ENCODE measurements around the gene MORN1.

Gene MORN1

DNA sequence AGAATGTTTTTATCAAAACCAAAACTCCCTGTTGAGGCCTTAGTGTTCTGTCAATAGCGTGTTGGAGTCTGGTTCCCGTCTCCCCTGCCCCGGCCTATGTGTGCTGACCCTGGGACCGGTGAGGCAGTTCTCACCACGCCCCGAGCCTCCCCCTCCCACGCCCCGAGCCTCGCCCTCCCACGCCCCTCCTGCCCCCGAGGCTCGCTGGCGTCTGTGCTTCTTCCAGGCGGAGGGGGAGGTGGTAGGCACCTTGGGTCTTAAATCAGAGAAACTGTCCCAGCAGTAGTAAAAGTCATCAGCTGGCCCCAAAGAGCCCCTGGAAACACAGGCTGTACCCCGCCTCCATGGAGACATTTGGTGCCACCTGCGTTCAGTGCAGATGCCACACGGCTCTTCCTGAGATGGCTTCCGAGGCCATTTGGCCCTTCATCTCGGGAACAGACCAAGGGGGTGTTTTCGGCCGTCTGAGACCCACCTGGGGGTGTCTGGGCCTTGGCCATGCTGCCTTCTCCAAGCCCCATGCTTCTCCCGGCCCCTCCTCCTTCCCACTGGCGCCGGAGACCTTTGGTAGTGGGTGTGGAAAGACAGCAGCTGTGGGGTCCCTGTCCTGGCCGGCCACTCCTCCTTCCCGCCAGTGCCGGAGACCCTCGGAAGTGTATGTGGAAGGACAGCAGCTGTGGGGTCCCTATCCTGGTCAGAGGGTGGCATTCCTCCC is 118.5 kb downstream of the MORN1 start:
- no peak for DNase-seq (ENCODE audit: low spot score)

DNA sequence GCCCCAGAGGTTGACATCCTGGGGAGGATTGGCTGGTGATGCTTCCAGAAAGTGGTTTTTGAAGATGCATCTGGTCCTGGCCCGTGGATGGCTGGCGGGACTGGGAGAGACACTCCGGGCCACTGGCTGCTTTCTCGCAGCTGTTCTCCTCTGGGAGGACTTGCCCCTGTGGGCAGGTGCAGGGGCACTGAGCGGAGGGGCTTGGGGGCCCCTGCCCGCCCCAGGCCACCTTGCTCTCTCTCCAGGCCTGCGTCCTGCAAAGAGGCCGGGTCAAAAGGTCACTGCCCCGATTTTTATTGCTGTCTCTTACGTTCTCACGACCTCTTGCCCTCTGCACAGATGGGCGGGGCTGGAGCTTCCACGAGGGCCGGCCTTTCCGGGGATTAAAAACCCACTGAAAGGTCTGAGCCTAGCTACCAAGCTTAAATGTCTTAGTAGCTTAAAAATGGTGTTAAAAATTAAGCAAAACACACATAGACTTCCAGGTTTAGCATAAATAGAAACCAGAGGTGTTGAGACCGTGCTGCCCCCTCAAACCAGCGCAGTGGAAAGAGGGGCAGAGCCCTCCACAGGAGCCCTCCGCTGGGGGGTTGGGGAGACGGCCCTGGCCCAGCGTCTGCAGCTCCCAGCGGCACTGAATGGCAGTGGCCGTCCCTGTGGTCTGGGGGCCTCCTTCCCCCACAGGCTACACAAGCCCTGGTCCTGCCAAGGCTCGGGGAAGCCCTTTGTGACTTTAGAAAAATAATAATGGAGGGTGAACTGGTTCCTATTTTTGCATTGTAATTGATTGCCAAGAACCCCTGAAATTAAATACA is 119.3 kb downstream of the MORN1 start:
- no peak for DNase-seq (ENCODE audit: low spot score)

All from germinal center (tissue), 1 donor.